Measurements from ENCODE around the gene FBXW7. TPM values are rescaled to one million over a fixed set of nuclear protein-coding genes. Genes with fewer than 3 reads are reported as not detected.
A peak's percentile ranks its signal among the peaks of the same experiment; 100 is the strongest.

FBXW7 gene
- total RNA-seq, 1 donor from 2014 or later: 21.0 TPM

DNA sequence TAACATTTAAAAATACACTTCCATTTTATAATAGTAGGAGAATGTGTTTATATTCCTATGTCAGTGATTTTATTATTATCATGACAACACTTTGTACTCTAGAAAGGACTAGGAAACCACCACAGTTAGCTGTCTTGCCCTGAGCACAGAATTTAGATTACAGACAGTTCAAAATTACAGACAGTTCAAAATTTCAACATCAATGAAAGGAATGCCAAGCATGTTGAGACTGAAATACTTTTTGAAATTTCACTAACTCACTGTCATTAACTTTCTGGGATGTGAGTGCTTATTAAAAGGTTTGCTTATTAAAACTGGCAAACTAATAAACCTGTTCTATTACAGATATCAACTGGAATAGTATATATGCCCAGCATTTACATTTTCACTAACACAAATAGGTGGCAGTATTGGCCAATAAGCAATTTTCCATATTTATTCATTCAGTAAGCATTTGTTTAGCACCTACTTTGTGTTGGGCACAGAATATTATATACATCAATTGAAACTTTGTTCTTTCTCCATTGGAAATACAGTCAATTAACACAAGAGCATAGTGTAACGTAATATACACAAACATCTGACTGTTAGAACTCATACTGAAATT, 179.4 kb downstream of the FBXW7 start:
- no peaks in the 10 kb centered on the region for H3K27me3 Mint-ChIP-seq (ENCODE audit: unreplicated experiment)
- no peaks in the 10 kb centered on the region for H3K9me3 Mint-ChIP-seq (ENCODE audit: unreplicated experiment)
- peaks cover 41% of the 10 kb centered on the region for H3K4me1 Mint-ChIP-seq (ENCODE audit: unreplicated experiment)
- H3K36me3 Mint-ChIP-seq (ENCODE audit: unreplicated experiment): no peaks in the 10 kb centered on the region
- H3K27ac Mint-ChIP-seq (ENCODE audit: unreplicated experiment): no peak overlapping the region
- no peak overlapping the region for H3K4me3 Mint-ChIP-seq (ENCODE audit: unreplicated experiment)
- DNase-seq (ENCODE audit: extremely low spot score, unreplicated experiment): no peak
- peak; percentile 41 for TF ChIP-seq CTCF (IDR thresholded peaks at IDR 0.05)

- peak overlapping the region; percentile 90 for H3K27ac Mint-ChIP-seq (ENCODE audit: unreplicated experiment)
- DNase-seq (ENCODE audit: extremely low spot score, unreplicated experiment): peak; percentile 86
- peaks cover 29% of the 10 kb centered on the region for H3K4me1 Mint-ChIP-seq (ENCODE audit: unreplicated experiment)
- no peaks in the 10 kb centered on the region for H3K27me3 Mint-ChIP-seq (ENCODE audit: unreplicated experiment)
- no peak for TF ChIP-seq CTCF (IDR thresholded peaks at IDR 0.05)
- peak overlapping the region; percentile 74 for H3K4me3 Mint-ChIP-seq (ENCODE audit: unreplicated experiment)
- no peaks in the 10 kb centered on the region for H3K36me3 Mint-ChIP-seq (ENCODE audit: unreplicated experiment)
- no peaks in the 10 kb centered on the region for H3K9me3 Mint-ChIP-seq (ENCODE audit: unreplicated experiment)
Observed at GRCh38 chr4:152352622-152353116, 183.2 kb downstream of the FBXW7 start.

DNA sequence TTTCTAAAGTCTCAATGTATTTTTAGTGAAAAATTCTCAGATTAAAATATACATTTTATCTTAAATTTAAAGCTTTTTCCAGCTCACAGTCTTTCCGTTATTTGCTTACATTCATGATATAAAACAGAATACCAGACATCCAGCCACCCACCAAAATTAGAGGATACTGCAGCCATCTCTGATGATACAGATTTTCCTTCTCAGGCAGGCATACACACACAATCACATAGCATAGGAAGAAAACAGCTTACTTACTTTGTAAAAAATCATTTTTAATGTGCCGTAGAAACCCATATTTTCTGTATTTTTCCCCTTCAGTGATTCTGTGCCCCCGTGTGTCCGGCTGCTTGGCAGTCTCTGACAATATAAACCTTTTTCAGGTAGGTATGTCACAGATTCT, 183.7 kb downstream of the FBXW7 start:
- no peak for TF ChIP-seq CTCF (IDR thresholded peaks at IDR 0.05)
- DNase-seq (ENCODE audit: extremely low spot score, unreplicated experiment): no peak
- Mint-ChIP-seq H3K27ac (ENCODE audit: unreplicated experiment) (peak overlapping the region; percentile 90), H3K36me3 (ENCODE audit: unreplicated experiment) (no peaks in the 10 kb centered on the region), H3K27me3 (ENCODE audit: unreplicated experiment) (no peaks in the 10 kb centered on the region), H3K9me3 (ENCODE audit: unreplicated experiment) (no peaks in the 10 kb centered on the region), H3K4me3 (ENCODE audit: unreplicated experiment) (peak overlapping the region; percentile 74), H3K4me1 (ENCODE audit: unreplicated experiment) (peaks cover 29% of the 10 kb centered on the region)

GRCh38 chr4:152351080-152351479, 184.8 kb downstream of the FBXW7 start:
- DNase-seq (ENCODE audit: extremely low spot score, unreplicated experiment): no peak
- Mint-ChIP-seq H3K4me1 (ENCODE audit: unreplicated experiment) (peaks cover 22% of the 10 kb centered on the region), H3K27ac (ENCODE audit: unreplicated experiment) (no peak overlapping the region), H3K9me3 (ENCODE audit: unreplicated experiment) (no peaks in the 10 kb centered on the region), H3K4me3 (ENCODE audit: unreplicated experiment) (peak overlapping the region; percentile 4), H3K36me3 (ENCODE audit: unreplicated experiment) (peaks cover 6% of the 10 kb centered on the region), H3K27me3 (ENCODE audit: unreplicated experiment) (no peaks in the 10 kb centered on the region)
- no peak for TF ChIP-seq CTCF (IDR thresholded peaks at IDR 0.05)

GRCh38 chr4:152348670-152349069, 187.2 kb downstream of the FBXW7 start:
- Mint-ChIP-seq H3K27ac (ENCODE audit: unreplicated experiment) (no peak overlapping the region), H3K4me1 (ENCODE audit: unreplicated experiment) (peaks cover 15% of the 10 kb centered on the region), H3K27me3 (ENCODE audit: unreplicated experiment) (no peaks in the 10 kb centered on the region), H3K4me3 (ENCODE audit: unreplicated experiment) (no peak overlapping the region), H3K9me3 (ENCODE audit: unreplicated experiment) (no peaks in the 10 kb centered on the region), H3K36me3 (ENCODE audit: unreplicated experiment) (peaks cover 6% of the 10 kb centered on the region)
- DNase-seq (ENCODE audit: extremely low spot score, unreplicated experiment): no peak
- peak; percentile 54 for TF ChIP-seq CTCF (IDR thresholded peaks at IDR 0.05)

Measured in osteocyte (in vitro differentiated cells).